ENCODE results near the gene EFNA5. TPM values are rescaled to one million over a fixed set of nuclear protein-coding genes. Genes with fewer than 3 reads are reported as not detected.

The EFNA5 gene
- total and polyA plus RNA-seq, 4 donors, result 0.14 to 0.93 (median 0.54) TPM

DNA sequence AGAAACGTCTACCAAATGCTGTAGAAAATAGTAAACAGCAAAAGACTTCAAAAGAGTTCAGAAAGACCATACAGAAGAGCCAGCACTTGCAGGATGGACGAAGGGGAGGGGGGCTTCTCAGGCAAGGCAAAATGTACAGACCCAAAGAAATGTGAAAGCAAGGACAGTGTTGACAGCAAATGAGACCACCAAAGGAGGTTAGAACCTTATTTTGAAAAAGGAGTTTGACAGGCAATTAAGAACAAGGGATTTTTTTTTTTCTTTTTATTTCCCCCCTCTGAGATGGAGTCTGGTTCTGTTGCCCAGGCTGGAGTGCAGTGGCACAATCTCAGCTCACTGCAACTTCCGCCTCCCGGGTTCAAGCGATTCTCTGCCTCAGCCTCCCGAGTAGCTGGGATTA is 223.2 kb downstream of the EFNA5 start:
- Histone ChIP-seq H3K36me3 (ENCODE audit: control insufficient read depth in 4 of 4, insufficient read depth in 3 of 4, low read depth in 1 of 4, low read length in 3 of 4) (no peaks in the 10 kb centered on the region), H3K27ac (ENCODE audit: low read depth in 1 of 2, low read length in 2 of 2) (no peak overlapping the region), H3K9ac (ENCODE audit: low read depth in 1 of 2, low read length in 2 of 2) (no peak overlapping the region), H3K4me1 (ENCODE audit: control insufficient read depth in 4 of 4, insufficient read depth in 4 of 4, low read length in 3 of 4) (no peaks in the 10 kb centered on the region), H3K27me3 (ENCODE audit: control insufficient read depth in 4 of 4, insufficient read depth in 4 of 4, low read length in 3 of 4) (no peaks in the 10 kb centered on the region), H3K9me3 (ENCODE audit: control insufficient read depth in 4 of 4, low read length in 3 of 4) (no peaks in the 10 kb centered on the region), H3K4me3 (ENCODE audit: low read depth in 1 of 3, low read length in 3 of 3) (no peak overlapping the region)
- DNase-seq (ENCODE audit: low spot score), result no peak
- TF ChIP-seq NR2F2 (IDR thresholded peaks at IDR 0.05), result no peak
- TF ChIP-seq FOXA2 (IDR thresholded peaks at IDR 0.05), result no peak
- no peak for TF ChIP-seq HNF4A (conservative IDR thresholded peaks at IDR 0.05)
- TF ChIP-seq JUND (IDR thresholded peaks at IDR 0.05), result no peak
- no peak for TF ChIP-seq SP1 (IDR thresholded peaks at IDR 0.05)
- TF ChIP-seq, protein P1, sequence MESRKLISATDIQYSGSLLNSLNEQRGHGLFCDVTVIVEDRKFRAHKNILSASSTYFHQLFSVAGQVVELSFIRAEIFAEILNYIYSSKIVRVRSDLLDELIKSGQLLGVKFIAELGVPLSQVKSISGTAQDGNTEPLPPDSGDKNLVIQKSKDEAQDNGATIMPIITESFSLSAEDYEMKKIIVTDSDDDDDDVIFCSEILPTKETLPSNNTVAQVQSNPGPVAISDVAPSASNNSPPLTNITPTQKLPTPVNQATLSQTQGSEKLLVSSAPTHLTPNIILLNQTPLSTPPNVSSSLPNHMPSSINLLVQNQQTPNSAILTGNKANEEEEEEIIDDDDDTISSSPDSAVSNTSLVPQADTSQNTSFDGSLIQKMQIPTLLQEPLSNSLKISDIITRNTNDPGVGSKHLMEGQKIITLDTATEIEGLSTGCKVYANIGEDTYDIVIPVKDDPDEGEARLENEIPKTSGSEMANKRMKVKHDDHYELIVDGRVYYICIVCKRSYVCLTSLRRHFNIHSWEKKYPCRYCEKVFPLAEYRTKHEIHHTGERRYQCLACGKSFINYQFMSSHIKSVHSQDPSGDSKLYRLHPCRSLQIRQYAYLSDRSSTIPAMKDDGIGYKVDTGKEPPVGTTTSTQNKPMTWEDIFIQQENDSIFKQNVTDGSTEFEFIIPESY (IDR thresholded peaks at IDR 0.05), result no peak
- no peak for TF ChIP-seq RAD21 (IDR thresholded peaks at IDR 0.05)
- TF ChIP-seq HNF4G (IDR thresholded peaks at IDR 0.05), result no peak
- TF ChIP-seq, protein P2, sequence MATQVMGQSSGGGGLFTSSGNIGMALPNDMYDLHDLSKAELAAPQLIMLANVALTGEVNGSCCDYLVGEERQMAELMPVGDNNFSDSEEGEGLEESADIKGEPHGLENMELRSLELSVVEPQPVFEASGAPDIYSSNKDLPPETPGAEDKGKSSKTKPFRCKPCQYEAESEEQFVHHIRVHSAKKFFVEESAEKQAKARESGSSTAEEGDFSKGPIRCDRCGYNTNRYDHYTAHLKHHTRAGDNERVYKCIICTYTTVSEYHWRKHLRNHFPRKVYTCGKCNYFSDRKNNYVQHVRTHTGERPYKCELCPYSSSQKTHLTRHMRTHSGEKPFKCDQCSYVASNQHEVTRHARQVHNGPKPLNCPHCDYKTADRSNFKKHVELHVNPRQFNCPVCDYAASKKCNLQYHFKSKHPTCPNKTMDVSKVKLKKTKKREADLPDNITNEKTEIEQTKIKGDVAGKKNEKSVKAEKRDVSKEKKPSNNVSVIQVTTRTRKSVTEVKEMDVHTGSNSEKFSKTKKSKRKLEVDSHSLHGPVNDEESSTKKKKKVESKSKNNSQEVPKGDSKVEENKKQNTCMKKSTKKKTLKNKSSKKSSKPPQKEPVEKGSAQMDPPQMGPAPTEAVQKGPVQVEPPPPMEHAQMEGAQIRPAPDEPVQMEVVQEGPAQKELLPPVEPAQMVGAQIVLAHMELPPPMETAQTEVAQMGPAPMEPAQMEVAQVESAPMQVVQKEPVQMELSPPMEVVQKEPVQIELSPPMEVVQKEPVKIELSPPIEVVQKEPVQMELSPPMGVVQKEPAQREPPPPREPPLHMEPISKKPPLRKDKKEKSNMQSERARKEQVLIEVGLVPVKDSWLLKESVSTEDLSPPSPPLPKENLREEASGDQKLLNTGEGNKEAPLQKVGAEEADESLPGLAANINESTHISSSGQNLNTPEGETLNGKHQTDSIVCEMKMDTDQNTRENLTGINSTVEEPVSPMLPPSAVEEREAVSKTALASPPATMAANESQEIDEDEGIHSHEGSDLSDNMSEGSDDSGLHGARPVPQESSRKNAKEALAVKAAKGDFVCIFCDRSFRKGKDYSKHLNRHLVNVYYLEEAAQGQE (IDR thresholded peaks at IDR 0.05), result no peak
- no peak for TF ChIP-seq FOXA1 (IDR thresholded peaks at IDR 0.05)
- TF ChIP-seq YY1 (IDR thresholded peaks at IDR 0.05), result no peak
- WGBS, result 78% methylated on average over 6 of the region's 6 CpGs

DNA sequence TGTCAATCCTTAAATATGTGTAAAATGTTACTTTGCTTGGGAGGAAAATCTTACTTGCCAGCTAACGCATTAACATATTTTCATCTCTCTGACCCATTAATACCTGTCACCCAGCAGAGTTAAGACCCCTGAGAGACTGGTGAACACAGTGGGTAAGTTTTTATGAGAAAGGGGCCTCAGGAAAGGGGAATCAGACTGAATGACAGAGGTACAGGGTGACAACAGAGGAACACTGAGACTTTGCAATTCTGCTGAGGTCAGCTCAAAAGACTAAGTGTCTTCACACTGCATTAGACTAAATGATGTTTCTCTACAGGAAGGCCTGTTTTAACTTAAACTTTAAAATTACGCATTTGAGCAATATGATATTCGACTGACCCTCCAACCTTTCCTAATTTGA is 223.8 kb downstream of the EFNA5 start:
- no peak for DNase-seq (ENCODE audit: low spot score)
- 86% methylated on average over 3 of the region's 3 CpGs for WGBS
- Histone ChIP-seq H3K27me3 (ENCODE audit: control insufficient read depth in 4 of 4, insufficient read depth in 4 of 4, low read length in 3 of 4) (no peaks in the 10 kb centered on the region), H3K27ac (ENCODE audit: low read depth in 1 of 2, low read length in 2 of 2) (no peak overlapping the region), H3K36me3 (ENCODE audit: control insufficient read depth in 4 of 4, insufficient read depth in 3 of 4, low read depth in 1 of 4, low read length in 3 of 4) (no peaks in the 10 kb centered on the region), H3K4me1 (ENCODE audit: control insufficient read depth in 4 of 4, insufficient read depth in 4 of 4, low read length in 3 of 4) (no peaks in the 10 kb centered on the region), H3K9ac (ENCODE audit: low read depth in 1 of 2, low read length in 2 of 2) (no peak overlapping the region), H3K9me3 (ENCODE audit: control insufficient read depth in 4 of 4, low read length in 3 of 4) (no peaks in the 10 kb centered on the region), H3K4me3 (ENCODE audit: low read depth in 1 of 3, low read length in 3 of 3) (no peak overlapping the region)
- TF ChIP-seq, protein P2 (IDR thresholded peaks at IDR 0.05), result no peak
- TF ChIP-seq RXRA (IDR thresholded peaks at IDR 0.05) (no peak), FOXA1 (IDR thresholded peaks at IDR 0.05) (no peak), NR2F2 (IDR thresholded peaks at IDR 0.05) (no peak), FOXA2 (IDR thresholded peaks at IDR 0.05) (no peak), TAF1 (conservative IDR thresholded peaks at IDR 0.05) (no peak), HNF4A (conservative IDR thresholded peaks at IDR 0.05) (no peak), EGR1 (IDR thresholded peaks at IDR 0.05; ENCODE audit: low read depth in 2 of 2) (no peak), YY1 (IDR thresholded peaks at IDR 0.05) (no peak), JUND (IDR thresholded peaks at IDR 0.05) (no peak)
- TF ChIP-seq, protein P1 (IDR thresholded peaks at IDR 0.05), result no peak
- TF ChIP-seq, protein P3, sequence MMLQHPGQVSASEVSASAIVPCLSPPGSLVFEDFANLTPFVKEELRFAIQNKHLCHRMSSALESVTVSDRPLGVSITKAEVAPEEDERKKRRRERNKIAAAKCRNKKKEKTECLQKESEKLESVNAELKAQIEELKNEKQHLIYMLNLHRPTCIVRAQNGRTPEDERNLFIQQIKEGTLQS (IDR thresholded peaks at IDR 0.05), result no peak
- TF ChIP-seq, protein P4, sequence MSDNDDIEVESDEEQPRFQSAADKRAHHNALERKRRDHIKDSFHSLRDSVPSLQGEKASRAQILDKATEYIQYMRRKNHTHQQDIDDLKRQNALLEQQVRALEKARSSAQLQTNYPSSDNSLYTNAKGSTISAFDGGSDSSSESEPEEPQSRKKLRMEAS (IDR thresholded peaks at IDR 0.05), result no peak
- TF ChIP-seq, protein P5, sequence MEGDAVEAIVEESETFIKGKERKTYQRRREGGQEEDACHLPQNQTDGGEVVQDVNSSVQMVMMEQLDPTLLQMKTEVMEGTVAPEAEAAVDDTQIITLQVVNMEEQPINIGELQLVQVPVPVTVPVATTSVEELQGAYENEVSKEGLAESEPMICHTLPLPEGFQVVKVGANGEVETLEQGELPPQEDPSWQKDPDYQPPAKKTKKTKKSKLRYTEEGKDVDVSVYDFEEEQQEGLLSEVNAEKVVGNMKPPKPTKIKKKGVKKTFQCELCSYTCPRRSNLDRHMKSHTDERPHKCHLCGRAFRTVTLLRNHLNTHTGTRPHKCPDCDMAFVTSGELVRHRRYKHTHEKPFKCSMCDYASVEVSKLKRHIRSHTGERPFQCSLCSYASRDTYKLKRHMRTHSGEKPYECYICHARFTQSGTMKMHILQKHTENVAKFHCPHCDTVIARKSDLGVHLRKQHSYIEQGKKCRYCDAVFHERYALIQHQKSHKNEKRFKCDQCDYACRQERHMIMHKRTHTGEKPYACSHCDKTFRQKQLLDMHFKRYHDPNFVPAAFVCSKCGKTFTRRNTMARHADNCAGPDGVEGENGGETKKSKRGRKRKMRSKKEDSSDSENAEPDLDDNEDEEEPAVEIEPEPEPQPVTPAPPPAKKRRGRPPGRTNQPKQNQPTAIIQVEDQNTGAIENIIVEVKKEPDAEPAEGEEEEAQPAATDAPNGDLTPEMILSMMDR (IDR thresholded peaks at IDR 0.05; ENCODE audit: low read depth, low read length, missing input control), result no peak

All from liver (tissue), 9 donors.